Inflammatory macrophage treated with lipopolysaccharide for 1 hour (primary cell): ENCODE data around the gene SLC28A1.
"Not testable (repeated sequence)": the region's sequence is repeated elsewhere in the genome, so short reads cannot be mapped to it uniquely, and the experiment has no call there.

Experiments
- DNase-seq, 2 donors: peaks; one replicate each; pipeline ENCODE4 v3.0.0-alpha.2; 2020 to 2022

Gene SLC28A1

GRCh38 chr15:84976746-84977345 is 92.4 kb downstream of the SLC28A1 start:
- DNase-seq: peak in 1 of 2 donors; percentile 35

- no peak for DNase-seq
These were observed 95.2 kb downstream of the SLC28A1 start for GRCh38 chr15:84979651-84980050.

- DNase-seq: peak; percentile 72 to 79
These were observed 96.0 kb downstream of the SLC28A1 start for GRCh38 chr15:84980196-84981053.

GRCh38 chr15:84981054-84981710 is 96.7 kb downstream of the SLC28A1 start:
- peak; percentile 96 to 97 for DNase-seq

- no peak for DNase-seq
These were observed 97.3 kb downstream of the SLC28A1 start, which contains the start of gene PDE8A for GRCh38 chr15:84981711-84982300. Gene PDE8A, plus strand, starts transcription at chr15:84981856. Its CDS starts 307 bp downstream, at chr15:84982163.

- DNase-seq: peak; percentile 94
These were observed 97.9 kb downstream of the SLC28A1 start for GRCh38 chr15:84982301-84982920.

GRCh38 chr15:84983294-84983693 is 98.8 kb downstream of the SLC28A1 start:
- DNase-seq: peak; percentile 52 to 76

GRCh38 chr15:84983711-84984110 is 99.2 kb downstream of the SLC28A1 start:
- no peak for DNase-seq

- no peak for DNase-seq
These were observed 100.7 kb downstream of the SLC28A1 start for GRCh38 chr15:84985158-84985557.

- not testable (repeated sequence) for DNase-seq
These were observed 102.9 kb downstream of the SLC28A1 start for GRCh38 chr15:84987351-84987750.

GRCh38 chr15:84987949-84988624 is 103.6 kb downstream of the SLC28A1 start:
- DNase-seq: no peak

- no peak for DNase-seq
These were observed 104.6 kb downstream of the SLC28A1 start for GRCh38 chr15:84988909-84989644.

GRCh38 chr15:84990507-84990906 is 106.0 kb downstream of the SLC28A1 start:
- DNase-seq: no peak

- peak in 1 of 2 donors; percentile 16 for DNase-seq
These were observed 106.7 kb downstream of the SLC28A1 start for GRCh38 chr15:84991014-84991712.

- peak; percentile 83 to 90 for DNase-seq
These were observed 107.9 kb downstream of the SLC28A1 start for GRCh38 chr15:84992157-84992944.
